Measurements from ENCODE around the gene SLC51B.

The SLC51B gene

DNA sequence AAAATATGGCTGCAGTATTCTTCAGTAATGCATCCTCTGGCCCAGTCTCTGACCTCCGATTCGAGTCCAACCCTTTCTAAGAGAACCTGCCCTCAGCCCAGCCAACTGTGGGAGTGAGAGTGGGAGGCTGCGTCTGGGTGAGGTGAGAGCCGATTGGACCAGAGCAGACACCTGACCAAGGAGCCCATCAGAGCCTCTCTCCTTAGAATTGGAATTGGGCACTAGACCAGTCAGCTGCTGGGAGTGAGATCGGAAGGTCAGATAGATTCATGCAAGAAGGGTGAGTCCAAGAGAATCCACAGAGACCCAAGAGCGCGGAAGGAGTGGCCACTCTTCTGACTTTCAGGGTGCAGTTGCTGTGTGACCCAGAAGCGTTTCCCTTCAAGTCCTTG lies 12.4 kb downstream of the SLC51B start:
- no peak for DNase-seq (ENCODE audit: low read depth)
- no peak overlapping the region for H3K9ac ChIP-seq (ENCODE audit: low read length)
- H3K36me3 ChIP-seq (ENCODE audit: control insufficient read depth, insufficient read depth, low read length, severe bottlenecking) = no peaks in the 10 kb centered on the region

DNA sequence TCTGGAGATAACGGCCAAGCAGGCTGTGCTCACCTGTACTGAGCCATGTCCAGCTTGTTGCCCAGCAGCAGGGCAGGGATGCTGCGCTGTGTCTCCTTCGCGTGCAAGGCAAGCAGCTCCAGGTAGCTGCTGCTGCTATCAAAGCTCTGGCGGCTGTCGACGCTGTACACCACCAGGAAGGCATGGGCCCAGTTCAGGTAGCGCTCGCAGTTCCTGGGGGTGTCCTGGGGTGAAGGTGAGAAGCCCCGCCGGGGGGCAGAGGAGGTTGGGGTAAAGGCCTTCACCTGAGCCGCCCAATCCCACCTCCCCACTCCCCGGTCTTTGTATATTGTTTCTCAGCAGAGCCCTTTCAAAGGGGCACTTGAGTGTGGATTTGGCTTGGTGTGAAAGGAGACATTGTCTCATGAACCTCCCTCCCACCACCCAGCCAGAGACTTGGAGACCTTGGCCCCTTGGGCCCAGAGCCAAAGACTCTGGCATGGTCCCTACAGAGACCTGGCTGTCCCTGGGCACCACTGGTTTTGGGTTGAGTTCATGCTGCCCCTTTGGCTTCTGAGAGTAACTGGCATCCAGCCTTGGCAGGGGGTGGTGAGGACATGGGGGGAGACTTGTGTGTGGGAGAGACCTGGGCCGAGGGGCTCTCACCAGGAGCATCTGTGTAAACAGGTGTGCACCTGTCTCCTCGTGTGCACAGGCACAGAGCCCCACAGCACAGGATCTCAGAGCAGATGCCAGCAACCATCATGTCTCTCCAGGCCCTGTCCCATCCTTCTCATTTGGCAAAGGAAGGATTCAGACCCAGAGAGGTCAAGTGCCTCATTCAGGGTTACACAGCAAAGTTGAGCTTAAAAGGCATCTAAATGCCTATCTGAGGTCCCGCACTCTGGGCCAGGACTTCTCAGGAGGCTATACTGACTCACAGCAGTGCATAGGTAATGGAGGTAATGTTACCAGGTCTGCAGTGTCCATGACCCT lies 13.5 kb downstream of the SLC51B start:
- Histone ChIP-seq H3K36me3 (ENCODE audit: control insufficient read depth, insufficient read depth, low read length, severe bottlenecking) (no peaks in the 10 kb centered on the region), H3K4me3 (ENCODE audit: low read length) (no peak overlapping the region), H3K27me3 (replicated peaks; ENCODE audit: control insufficient read depth, insufficient read depth, low read length) (peaks cover 21% of the 10 kb centered on the region), H3K9ac (ENCODE audit: low read length) (no peak overlapping the region), H3K9me3 (ENCODE audit: control insufficient read depth, low read length) (peaks cover 4% of the 10 kb centered on the region), H3K4me1 (ENCODE audit: control insufficient read depth, insufficient read depth, low read length) (peaks cover 24% of the 10 kb centered on the region)
- no peak for DNase-seq (ENCODE audit: low read depth)

More for the DNA sequence above, 12.4 kb downstream of the SLC51B start:
- peaks cover 12% of the 10 kb centered on the region for H3K27me3 ChIP-seq (replicated peaks; ENCODE audit: control insufficient read depth, insufficient read depth, low read length)
- H3K4me1 ChIP-seq (ENCODE audit: control insufficient read depth, insufficient read depth, low read length) = peaks cover 20% of the 10 kb centered on the region
- H3K4me3 ChIP-seq (ENCODE audit: low read length) = no peak overlapping the region
- H3K9me3 ChIP-seq (ENCODE audit: control insufficient read depth, low read length) = peaks cover 4% of the 10 kb centered on the region

GRCh38 chr15:65059369-65059750 lies 14.2 kb downstream of the SLC51B start:
- no peaks in the 10 kb centered on the region for H3K36me3 ChIP-seq (ENCODE audit: control insufficient read depth, insufficient read depth, low read length, severe bottlenecking)

DNA sequence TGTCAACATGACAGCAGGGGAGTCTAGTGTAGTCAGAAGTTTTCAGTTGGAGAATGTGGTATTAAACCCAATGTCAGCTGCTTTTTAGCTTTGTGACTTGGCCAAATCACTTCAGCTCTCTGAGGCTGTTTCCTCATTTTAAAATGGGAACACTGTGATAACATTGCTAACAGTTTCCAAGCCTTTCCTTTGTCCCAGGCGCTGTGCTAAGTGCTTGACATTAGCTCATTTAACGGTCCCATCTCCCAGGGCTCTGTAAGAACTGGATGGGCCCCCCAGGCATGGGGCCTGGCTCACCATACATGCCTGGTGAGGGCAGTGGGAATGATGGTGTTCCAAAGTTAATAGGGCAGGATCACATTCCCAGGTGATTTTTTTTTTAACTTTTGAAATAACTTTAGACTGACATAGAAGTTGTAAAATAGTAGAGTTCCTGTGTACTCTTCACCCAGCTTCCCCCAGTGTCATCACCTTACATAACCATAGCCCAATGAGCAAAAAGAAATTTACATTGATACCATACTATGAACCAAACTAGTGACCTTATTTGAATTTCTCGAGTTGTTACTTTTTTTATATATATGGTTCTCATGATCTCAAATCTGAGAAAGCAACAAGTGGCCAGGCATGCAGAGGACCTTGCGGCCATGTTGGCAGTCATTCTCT lies 14.9 kb downstream of the SLC51B start:
- Histone ChIP-seq H3K27me3 (replicated peaks; ENCODE audit: control insufficient read depth, insufficient read depth, low read length) (peaks cover 26% of the 10 kb centered on the region), H3K4me1 (ENCODE audit: control insufficient read depth, insufficient read depth, low read length) (peaks cover 19% of the 10 kb centered on the region), H3K4me3 (ENCODE audit: low read length) (no peak overlapping the region), H3K36me3 (ENCODE audit: control insufficient read depth, insufficient read depth, low read length, severe bottlenecking) (no peaks in the 10 kb centered on the region), H3K9me3 (ENCODE audit: control insufficient read depth, low read length) (peaks cover 4% of the 10 kb centered on the region), H3K9ac (ENCODE audit: low read length) (no peak overlapping the region)
- no peak for DNase-seq (ENCODE audit: low read depth)

More at GRCh38 chr15:65059369-65059750, 14.2 kb downstream of the SLC51B start:
- no peak for DNase-seq (ENCODE audit: low read depth)
- H3K4me3 ChIP-seq (ENCODE audit: low read length) = no peak overlapping the region
- H3K4me1 ChIP-seq (ENCODE audit: control insufficient read depth, insufficient read depth, low read length) = peaks cover 24% of the 10 kb centered on the region
- peaks cover 4% of the 10 kb centered on the region for H3K9me3 ChIP-seq (ENCODE audit: control insufficient read depth, low read length)
- peaks cover 26% of the 10 kb centered on the region for H3K27me3 ChIP-seq (replicated peaks; ENCODE audit: control insufficient read depth, insufficient read depth, low read length)
- H3K9ac ChIP-seq (ENCODE audit: low read length) = no peak overlapping the region

- Histone ChIP-seq H3K36me3 (ENCODE audit: control insufficient read depth, insufficient read depth, low read length, severe bottlenecking) (no peaks in the 10 kb centered on the region), H3K9me3 (ENCODE audit: control insufficient read depth, low read length) (peaks cover 4% of the 10 kb centered on the region)
- no peak for DNase-seq (ENCODE audit: low read depth)
Measured at GRCh38 chr15:65060641-65061397, 15.6 kb downstream of the SLC51B start.

GRCh38 chr15:65062061-65062460 lies 16.9 kb downstream of the SLC51B start:
- Histone ChIP-seq H3K27me3 (replicated peaks; ENCODE audit: control insufficient read depth, insufficient read depth, low read length) (peaks cover 21% of the 10 kb centered on the region), H3K9ac (ENCODE audit: low read length) (no peak overlapping the region), H3K4me1 (ENCODE audit: control insufficient read depth, insufficient read depth, low read length) (peaks cover 23% of the 10 kb centered on the region), H3K36me3 (ENCODE audit: control insufficient read depth, insufficient read depth, low read length, severe bottlenecking) (no peaks in the 10 kb centered on the region), H3K9me3 (ENCODE audit: control insufficient read depth, low read length) (peaks cover 4% of the 10 kb centered on the region), H3K4me3 (ENCODE audit: low read length) (no peak overlapping the region)
- no peak for DNase-seq (ENCODE audit: low read depth)

More at GRCh38 chr15:65060641-65061397, 15.6 kb downstream of the SLC51B start:
- Histone ChIP-seq H3K27me3 (replicated peaks; ENCODE audit: control insufficient read depth, insufficient read depth, low read length) (peaks cover 26% of the 10 kb centered on the region), H3K4me3 (ENCODE audit: low read length) (no peak overlapping the region), H3K9ac (ENCODE audit: low read length) (no peak overlapping the region), H3K4me1 (ENCODE audit: control insufficient read depth, insufficient read depth, low read length) (peaks cover 13% of the 10 kb centered on the region)

GRCh38 chr15:65062726-65063125 lies 17.5 kb downstream of the SLC51B start:
- H3K9ac ChIP-seq (ENCODE audit: low read length) = no peak overlapping the region
- no peak overlapping the region for H3K4me3 ChIP-seq (ENCODE audit: low read length)
- peaks cover 4% of the 10 kb centered on the region for H3K9me3 ChIP-seq (ENCODE audit: control insufficient read depth, low read length)
- H3K4me1 ChIP-seq (ENCODE audit: control insufficient read depth, insufficient read depth, low read length) = peaks cover 23% of the 10 kb centered on the region
- H3K36me3 ChIP-seq (ENCODE audit: control insufficient read depth, insufficient read depth, low read length, severe bottlenecking) = no peaks in the 10 kb centered on the region
- no peak for DNase-seq (ENCODE audit: low read depth)
- H3K27me3 ChIP-seq (replicated peaks; ENCODE audit: control insufficient read depth, insufficient read depth, low read length) = peaks cover 25% of the 10 kb centered on the region

DNA sequence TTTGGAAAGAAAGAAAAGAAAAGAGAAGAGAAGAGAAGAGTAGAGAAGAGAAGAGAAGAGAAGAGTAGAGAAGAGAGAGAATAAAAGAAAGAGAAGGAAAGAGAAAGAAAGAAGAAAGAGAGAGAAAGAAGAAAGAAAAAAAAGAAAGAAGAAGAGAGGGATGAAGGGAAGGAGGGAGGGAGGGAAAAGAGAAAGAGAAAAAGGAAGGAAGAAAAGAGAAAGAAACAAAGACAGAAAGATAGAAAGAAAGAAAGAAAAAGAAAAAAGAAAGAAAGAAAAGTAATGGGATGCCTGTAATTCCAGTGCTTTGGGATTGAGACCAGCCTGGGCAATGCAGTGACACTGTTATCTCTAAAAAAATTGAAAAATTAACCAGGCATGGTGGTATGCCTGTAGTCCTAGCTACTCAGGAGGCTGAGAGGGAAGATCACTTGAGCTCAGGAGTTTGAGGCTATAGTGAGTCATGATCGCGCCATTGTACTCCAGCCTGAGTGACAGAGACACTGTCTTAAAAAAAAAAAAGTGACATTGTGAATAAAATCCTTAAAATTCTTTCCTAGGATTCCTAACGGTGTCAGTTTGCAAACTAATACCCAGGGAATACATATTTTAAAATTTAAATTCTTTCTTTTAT lies 20.9 kb downstream of the SLC51B start:
- H3K27me3 ChIP-seq (replicated peaks; ENCODE audit: control insufficient read depth, insufficient read depth, low read length) = peaks cover 19% of the 10 kb centered on the region
- no peak overlapping the region for H3K9ac ChIP-seq (ENCODE audit: low read length)
- H3K4me3 ChIP-seq (ENCODE audit: low read length) = no peak overlapping the region
- H3K9me3 ChIP-seq (ENCODE audit: control insufficient read depth, low read length) = no peaks in the 10 kb centered on the region
- H3K36me3 ChIP-seq (ENCODE audit: control insufficient read depth, insufficient read depth, low read length, severe bottlenecking) = no peaks in the 10 kb centered on the region
- peaks cover 36% of the 10 kb centered on the region for H3K4me1 ChIP-seq (ENCODE audit: control insufficient read depth, insufficient read depth, low read length)
- no peak for DNase-seq (ENCODE audit: low read depth)

GRCh38 chr15:65066635-65067316 lies 21.6 kb downstream of the SLC51B start:
- Histone ChIP-seq H3K27me3 (replicated peaks; ENCODE audit: control insufficient read depth, insufficient read depth, low read length) (peaks cover 19% of the 10 kb centered on the region), H3K9ac (ENCODE audit: low read length) (no peak overlapping the region), H3K36me3 (ENCODE audit: control insufficient read depth, insufficient read depth, low read length, severe bottlenecking) (no peaks in the 10 kb centered on the region), H3K4me1 (ENCODE audit: control insufficient read depth, insufficient read depth, low read length) (peaks cover 41% of the 10 kb centered on the region), H3K9me3 (ENCODE audit: control insufficient read depth, low read length) (no peaks in the 10 kb centered on the region), H3K4me3 (ENCODE audit: low read length) (no peak overlapping the region)
- no peak for DNase-seq (ENCODE audit: low read depth)

DNA sequence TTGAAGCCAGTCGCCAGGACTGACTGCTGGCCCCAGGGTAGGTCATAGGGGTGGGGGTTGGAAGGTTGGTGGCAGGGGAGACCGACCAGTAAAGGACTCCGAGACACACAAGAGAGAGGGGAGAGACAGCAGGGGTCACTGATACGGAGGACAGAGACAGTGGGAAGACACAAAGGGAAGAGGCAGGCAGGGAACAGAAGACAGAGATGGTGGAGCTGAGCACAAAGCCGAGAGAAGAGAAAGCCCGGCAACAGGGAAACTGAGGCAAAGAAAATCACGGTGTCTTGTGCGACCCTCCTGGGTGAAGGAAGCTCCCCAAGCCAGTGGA lies 22.1 kb downstream of the SLC51B start:
- H3K4me1 ChIP-seq (ENCODE audit: control insufficient read depth, insufficient read depth, low read length) = peaks cover 44% of the 10 kb centered on the region
- no peaks in the 10 kb centered on the region for H3K9me3 ChIP-seq (ENCODE audit: control insufficient read depth, low read length)
- no peak overlapping the region for H3K4me3 ChIP-seq (ENCODE audit: low read length)
- no peaks in the 10 kb centered on the region for H3K36me3 ChIP-seq (ENCODE audit: control insufficient read depth, insufficient read depth, low read length, severe bottlenecking)
- H3K27me3 ChIP-seq (replicated peaks; ENCODE audit: control insufficient read depth, insufficient read depth, low read length) = peaks cover 19% of the 10 kb centered on the region
- DNase-seq (ENCODE audit: low read depth) = no peak
- H3K9ac ChIP-seq (ENCODE audit: low read length) = no peak overlapping the region

Data from adipocyte (in vitro differentiated cells).